Germinal center (tissue), 1 donor: ENCODE measurements around the gene GALNT17.
"Not testable (repeated sequence)": the region's sequence is repeated elsewhere in the genome, so short reads cannot be mapped to it uniquely, and the experiment has no call there.

Experiments used
- DNase-seq: peaks from one replicate; pipeline ENCODE4 v3.0.0; 2012; ENCODE audit warnings: mixed read lengths, low spot score

GALNT17 gene

DNA sequence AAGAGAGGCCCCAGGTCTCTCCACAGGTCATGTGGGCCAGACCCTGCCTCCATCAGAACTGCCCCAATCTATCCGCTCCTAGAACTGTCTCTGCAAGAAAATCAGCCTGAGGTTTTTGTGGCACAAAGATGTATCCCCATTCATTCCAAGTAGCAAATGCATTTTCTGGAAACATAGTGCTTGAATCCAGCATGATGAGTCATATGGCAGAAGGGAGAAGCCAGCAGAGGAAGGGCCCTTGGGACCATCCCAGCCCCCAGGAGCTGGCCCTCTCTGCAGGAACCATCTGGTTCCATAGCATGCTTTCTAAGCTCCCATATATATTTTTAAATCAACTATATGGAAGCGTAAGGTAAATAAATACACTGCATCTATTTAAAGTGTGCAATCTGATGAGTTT lies 563.2 kb downstream of the GALNT17 start:
- DNase-seq, result no peak

DNA sequence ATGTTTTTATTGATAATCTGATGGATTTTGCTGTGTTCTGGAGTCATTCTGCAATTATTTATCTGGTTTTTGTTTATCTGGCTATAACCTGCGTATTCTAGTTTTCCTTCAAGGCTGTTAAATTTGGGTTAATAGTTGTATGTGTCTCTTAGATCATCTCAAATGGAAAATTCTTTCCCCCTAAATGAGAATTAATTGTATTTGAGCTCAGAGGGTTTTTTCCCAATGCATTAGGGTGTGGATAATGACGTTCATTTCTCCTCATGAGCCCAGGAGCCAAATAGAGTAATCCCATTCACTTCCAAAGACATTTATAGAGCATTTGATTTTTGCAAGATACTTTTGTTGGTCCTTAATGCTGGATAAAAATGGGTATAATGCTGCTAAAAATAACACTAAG lies 564.6 kb downstream of the GALNT17 start:
- DNase-seq, result no peak

DNA sequence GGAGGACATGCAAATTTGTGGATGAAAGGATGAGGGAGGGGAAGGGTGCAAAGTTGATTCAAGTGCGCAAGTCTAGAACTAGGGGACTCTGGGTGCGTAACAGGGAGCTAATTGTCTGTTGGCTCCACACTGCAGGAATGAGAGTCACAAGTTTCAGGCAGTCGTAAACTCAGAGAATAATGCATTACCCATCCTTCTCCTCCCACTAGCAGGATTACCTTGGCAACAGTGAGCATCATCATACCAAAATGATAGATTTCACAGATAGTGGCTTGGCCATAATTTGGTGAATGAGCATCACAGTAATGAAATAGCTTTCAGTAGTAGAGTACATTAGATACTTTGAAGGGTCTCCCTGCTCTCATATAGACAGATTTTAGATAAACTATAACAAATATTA lies 565.5 kb downstream of the GALNT17 start:
- no peak for DNase-seq

DNA sequence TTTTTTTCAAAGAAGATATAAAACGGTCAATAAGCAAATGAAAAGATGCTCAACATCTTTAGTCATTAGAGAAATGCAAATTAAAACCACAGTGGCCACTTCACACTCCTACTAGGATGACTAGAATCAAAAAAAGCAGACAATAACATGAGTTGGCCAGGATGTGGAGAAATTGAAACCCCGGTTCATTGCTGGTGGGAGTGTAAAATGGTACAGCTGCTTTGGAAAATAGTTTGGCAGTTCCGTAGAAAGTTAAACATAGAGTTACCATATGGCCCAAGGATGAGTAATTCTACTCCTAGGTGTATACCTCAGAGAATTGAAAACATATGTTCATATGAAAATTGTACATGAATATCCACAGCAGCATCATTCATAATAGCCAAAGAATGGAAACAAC lies 573.3 kb downstream of the GALNT17 start:
- DNase-seq, result no peak

DNA sequence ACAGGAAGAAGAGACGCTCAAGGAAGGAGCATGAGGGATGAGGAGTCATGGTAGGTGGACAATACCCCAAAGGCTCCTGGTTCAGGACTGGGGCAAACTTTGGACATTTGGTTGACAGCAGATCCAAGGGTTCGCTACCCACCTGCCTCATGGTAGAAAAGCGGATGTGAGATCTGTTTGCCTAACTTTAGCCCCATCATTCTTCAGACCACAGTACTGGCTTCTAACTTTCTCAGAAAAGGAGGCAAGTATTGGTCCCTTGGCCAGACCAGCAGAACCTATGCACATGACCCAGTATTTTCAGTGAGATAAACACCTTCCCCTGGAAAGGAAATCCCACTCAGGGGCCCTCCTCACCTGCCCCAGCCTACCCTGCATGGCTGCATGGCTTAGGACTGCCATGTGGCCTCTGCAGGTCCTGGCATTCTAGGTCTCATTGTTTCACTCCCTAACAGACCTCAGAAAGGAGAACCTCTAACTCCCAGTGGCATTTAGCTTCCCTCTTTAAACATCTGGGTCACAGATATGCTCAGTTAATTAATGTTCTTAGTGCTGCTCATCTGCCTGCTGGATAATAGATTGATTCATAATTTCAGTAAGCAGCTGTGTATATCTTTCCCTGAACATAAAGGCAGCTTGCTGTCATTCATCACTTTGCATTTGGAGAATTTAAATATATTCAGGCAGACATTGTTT lies 574.1 kb downstream of the GALNT17 start:
- no peak for DNase-seq

DNA sequence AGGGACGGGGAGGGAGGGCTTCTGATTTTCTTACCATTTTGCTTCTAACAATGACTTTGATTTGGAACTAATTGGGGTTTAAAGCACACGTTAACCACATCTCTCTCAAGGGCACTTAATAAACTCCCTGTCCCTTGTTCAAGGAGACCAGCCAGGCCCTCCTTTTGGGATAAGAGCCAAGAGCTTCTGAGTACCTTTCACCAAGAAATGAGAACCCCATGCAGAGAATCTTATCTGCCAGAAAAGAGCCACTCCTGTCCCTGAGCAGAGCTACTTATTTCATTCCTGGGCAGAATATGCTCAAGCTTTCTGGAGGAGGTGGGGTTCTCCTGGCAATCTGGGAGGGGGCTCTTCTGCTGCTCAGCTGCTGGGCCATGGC lies 574.6 kb downstream of the GALNT17 start:
- no peak for DNase-seq

DNA sequence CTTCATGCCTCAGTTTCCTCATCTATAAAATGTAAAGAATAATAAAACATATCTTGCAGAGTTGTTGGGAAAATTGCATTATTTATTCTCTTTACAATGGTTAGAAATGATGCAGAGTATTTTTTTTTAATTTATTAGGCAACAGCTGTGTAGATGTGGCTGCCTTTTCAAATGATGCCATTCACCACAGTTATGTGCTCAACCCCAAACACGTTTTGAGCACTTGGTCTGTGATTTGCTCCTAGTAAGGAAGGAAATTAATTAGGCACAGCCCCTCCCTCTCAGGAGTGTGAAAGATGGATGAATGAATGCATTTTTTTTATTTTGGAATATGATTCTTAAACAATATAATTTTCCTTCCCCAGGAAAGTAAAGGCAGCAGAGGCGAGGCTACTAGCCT lies 575.1 kb downstream of the GALNT17 start:
- no peak for DNase-seq

DNA sequence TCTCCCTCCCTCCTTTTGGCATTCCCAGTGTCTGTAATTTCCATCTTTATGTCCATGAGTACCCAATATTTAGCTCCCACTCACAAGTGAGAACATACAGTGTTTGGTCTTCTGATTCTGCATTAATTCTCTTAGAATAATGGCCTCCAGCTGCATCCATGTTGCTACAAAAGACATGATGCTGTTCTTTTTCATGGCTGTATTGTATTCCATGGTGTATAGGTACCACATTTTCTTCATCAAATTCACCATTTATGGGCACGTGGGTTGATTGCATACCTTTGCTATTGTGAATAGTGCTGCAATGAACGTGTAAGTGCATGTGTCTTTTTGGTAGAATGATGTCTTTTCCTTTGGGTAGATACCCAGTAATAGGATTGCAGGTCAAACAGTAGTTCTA lies 576.8 kb downstream of the GALNT17 start:
- DNase-seq, result no peak

DNA sequence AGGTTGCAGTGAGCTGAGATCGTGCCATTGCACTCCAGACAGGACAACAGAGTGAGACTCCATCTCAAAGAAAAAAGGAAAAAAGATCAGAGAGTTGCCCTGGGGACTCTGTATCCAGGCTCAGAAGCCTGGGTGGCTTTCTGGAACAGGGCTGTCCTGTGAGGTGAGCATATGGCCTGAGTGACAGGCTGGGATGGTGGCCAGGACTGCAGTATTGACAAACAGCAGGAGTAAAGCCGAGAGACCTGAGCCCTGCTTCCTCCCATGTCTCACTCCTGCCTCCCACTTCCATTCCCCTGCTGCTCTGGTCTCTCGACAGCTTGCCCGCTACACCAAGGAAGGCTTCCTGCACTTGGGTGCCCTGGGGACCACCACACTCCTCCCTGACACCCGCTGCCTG lies 578.5 kb downstream of the GALNT17 start:
- DNase-seq, result no peak

DNA sequence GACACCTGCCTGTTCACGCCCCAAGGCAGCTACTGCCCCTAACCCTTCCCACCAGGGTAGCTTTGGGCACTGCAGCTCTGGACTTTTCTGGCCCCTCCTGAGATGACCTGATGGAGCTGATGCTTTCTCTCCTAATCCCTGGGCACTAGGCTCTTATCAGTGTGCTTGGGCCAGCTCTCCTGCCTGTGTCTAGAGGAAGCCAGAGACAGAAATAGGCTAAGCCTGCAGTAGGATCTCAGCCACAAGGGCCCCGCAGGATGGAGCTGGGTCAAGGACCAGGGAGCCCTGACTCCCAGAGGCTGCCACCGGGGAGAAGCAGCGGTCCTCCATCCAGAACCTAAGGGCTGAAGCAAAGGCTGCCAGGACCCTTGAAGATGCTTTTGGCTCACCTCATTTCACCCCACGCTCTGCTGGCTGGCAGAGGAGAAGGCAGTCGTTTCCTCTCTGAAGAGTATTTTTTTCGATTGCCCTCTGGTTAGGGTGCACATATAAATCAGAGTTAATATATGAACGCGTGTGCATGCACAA lies 580.8 kb downstream of the GALNT17 start:
- no peak for DNase-seq

DNA sequence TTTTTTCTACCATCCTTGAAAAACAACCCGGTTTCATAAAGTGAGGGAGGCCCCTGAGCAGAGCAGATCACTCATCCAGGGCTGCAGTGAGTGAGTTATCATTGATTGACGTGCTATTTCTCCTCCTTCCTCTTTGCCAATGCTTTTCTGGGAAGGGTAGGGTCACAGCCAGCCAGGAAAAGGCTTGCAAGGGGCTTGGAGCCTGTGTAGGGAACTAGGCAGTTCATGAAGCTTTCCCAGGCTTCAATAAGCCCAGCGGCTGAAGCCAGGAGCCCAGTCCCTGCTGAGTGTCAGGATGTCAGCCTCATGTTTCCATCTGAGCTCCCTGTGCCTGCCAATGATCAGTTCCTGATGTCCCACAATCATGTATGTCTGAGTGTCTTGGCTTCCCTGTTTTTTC lies 584.7 kb downstream of the GALNT17 start:
- no peak for DNase-seq

DNA sequence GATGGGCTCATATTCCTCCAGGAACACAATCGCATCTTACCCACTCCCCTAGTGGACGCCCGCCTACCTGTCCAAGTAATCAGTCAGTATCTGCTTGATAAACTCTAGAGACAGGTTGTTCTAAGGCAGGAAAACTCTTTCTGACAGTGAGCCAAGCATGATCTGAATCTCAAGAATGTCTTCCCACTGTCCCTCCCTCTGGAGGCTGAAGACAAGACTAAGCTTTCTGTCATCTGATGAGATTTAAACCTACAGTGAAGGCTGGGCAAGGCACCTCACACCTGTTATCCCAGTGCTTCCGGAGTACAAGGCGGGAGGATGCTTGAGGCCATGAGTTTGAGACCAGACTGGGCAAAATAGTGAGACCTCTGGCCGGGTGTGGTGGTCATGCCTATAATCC lies 586.6 kb downstream of the GALNT17 start:
- DNase-seq, result no peak

DNA sequence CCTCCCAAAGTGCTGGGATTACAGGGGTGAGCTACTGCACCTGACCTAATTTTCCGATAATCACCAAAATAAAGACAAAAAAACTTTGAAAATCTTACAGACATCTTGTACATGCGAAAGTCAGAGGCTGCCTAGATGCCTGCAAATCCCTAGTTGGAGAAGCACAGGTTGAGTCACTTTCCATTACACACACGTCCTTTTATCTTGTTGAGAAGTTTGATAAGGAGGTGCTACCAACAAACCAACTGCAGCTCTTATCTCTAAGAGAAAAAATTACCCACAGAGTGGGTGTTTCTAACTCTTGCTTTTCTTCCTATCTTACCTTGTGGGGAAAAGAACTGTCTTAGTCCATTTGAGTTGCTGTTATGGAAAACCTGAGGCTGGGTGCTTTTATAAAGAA lies 589.8 kb downstream of the GALNT17 start:
- no peak for DNase-seq

DNA sequence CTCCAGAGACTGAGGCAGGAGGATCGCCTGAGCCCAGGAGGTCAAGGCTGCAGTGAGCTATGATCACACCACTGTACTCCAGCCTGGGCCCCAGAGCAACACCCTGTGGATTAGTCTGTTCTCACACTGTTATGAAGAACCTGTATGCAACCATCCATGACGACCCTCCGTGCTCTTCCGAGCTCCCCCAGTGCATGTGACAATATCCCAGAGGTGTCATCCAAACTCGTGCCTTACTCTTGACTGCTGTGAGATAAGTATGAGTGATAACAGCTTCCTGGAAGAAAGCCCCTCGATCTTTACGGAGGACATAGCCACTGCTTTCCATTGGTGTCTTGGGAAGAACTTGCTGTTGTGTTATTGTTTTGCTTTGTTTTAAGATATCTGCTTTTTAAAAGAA lies 591.9 kb downstream of the GALNT17 start:
- DNase-seq, result no peak

DNA sequence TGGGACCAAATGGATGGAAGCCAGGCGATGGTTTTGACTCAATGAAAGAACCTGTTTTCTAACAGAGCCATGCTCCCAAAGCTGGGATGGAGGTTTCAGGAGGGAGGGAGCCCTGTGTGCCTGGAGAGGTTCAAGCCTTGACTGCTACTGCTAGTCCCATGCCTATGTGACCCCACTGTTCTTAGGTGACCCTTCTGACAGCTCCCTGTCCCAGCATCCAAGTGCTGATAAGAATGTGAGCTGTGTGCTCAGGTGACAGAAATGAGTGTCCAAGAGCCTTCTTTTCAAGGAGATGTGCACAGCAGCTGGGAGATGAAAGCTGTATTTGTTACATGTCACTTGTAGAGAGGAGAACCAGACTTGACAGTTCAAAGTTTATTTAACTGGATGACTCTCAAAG lies 595.4 kb downstream of the GALNT17 start:
- no peak for DNase-seq

DNA sequence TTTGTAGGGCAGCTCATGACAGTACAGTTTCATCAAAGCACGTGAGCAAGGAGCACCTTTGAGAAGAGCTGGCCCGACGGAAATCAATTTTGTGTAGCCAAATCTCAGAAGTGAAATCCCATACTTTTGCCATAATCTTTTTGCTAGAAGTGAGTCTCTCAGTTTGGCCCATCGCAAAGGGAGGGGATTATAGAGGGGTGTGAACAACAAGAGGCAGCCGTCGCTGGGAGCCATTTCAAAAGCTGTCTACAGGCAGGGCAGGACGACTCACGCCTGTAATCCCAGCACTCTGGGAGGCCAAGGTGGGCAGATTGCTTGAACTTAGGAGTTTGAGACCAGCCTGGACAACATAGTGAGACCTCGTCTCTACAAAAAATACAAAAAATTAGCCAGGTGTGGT lies 599.8 kb downstream of the GALNT17 start:
- DNase-seq, result no peak

DNA sequence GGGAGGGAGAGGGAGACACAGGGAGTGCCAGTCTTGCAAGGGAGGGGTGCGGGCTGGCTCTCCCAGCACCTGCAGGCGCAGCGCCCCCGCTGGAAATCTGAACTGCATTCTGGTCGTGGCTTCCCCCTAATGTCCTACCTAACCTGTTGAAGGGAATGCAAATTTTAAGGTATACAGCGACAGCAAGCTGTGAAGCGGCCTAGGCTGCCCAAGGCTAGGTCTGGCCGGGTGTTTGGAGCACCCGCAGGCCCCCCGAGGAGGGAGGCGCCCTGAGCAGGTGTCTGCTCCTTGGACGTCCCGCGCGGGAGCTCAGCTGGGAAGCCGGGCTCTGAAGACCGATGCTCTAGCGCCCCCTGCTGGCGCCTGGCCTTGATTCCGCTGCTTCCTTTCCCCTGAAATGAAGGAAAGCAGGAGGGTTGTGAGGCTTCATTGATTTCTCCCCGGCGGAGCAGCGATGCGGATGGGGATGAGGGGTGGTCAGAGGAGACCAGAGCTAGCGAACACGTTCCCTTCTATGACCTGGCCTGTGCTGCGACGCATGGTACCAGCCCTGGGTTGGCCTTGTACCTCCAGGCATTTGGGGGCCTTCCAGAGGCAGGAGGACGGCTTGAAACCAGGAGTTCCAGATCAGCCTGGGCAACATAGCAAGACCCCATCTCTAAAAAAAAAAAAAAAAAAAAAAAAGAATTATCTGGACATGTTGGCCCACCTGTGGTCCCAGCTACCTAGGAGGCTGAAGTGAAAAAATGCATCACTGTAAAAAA lies 601.3 kb downstream of the GALNT17 start:
- DNase-seq, result peak; percentile 60

DNA sequence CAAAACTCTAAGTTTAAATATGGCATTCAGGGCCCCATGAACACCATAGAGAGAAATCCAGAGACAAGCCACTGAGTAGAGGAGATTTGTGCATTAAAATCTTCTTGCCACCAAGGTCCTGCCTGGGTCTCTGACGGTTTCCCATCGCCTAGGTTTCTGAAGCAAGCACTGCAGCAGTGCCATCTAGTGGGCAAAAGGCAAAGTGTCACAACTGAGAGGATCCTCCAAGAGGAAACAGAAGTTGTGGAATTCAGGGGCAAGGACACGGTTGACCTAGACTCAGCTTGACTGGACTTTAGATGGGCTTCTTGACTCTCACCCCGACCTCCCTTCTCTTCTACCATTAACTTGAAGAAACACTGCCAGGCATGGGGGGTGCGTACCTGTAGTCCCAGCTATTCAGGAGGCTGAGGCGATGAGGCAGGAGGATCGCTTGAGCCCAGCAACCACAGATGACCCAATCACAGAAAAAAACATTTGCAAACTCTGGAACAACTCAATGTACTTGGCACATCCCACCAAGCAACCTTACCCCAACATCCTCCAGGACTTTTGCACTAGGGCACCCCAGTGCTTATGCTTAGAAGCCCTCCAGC lies 604.1 kb downstream of the GALNT17 start:
- peak; percentile 21 for DNase-seq

DNA sequence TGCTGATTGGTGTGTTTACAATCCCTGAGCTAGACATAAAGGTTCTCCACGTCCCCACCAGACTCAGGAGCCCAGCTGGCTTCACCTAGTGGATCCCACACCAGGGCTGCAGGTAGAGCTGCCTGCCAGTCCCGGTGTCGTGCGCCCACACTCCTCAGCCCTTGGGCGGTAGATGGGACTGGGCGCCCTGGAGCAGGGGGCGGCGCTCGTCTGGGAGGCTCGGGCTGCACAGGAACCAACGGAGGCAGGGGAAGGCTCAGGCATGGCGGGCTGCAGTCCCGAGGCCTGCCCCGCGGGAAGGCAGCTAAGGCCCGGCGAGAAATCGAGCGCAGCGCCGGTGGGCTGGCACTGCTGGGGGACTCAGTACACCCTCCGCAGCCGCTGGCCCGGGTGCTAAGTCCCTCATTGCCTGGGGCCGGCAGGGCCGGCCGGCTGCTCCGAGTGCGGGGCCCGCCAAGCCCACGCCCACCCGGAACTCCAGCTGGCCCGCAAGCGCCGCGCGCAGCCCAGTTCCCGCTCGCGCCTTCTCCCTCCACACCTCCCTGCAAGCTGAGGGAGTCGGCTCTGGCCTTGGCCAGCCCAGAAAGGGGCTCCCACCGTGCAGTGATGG lies 606.1 kb downstream of the GALNT17 start:
- not testable (repeated sequence) for DNase-seq

DNA sequence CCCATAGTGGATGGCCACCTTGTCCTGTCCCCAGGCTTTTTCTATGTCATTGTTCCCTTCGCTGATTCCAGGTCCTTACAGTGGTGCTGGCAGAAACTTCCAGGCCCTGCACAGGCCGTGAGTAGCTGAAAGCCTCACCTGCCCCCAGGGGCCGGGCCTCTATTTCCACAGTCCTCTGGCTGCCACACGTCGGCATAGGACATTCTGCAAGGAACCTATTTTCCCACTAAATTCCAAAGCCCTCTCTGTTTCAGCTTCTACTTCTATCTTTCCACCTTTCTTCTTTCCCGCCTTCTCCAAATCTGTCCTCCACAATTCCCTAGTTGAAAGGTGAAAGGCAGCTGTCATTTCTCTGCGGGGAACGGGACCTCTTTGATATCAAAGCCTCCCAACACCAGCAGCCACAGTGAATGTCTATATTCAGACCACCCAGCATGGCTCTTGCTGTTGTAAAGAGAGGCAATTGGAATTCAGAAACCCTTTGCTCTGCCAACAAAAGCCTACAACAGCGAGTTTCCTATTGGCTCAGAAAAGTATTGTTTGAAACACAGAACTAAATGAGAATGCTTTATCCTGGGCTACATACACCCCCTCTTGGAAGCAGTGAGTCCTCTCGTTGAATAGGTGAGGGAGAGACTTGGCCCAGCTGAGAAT lies 607.7 kb downstream of the GALNT17 start:
- DNase-seq, result no peak

DNA sequence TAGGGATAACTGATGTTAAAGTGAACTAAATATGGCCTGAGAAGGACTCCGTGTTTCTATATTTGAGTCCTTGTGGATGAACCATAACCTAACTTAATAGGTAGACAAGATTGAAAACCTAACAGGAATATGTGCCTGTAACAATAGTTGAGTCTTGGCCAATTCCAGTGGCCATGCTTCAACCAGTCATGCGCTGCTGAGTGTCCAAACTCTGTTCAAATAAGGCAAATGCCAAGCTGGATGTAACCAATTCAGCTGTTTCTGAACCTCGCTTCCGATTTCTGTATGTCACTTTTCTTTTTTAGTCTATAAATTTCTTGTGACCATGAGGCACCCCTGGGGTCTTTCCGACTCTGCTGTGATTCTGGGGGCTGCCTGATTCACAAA lies 608.2 kb downstream of the GALNT17 start:
- DNase-seq, result no peak

DNA sequence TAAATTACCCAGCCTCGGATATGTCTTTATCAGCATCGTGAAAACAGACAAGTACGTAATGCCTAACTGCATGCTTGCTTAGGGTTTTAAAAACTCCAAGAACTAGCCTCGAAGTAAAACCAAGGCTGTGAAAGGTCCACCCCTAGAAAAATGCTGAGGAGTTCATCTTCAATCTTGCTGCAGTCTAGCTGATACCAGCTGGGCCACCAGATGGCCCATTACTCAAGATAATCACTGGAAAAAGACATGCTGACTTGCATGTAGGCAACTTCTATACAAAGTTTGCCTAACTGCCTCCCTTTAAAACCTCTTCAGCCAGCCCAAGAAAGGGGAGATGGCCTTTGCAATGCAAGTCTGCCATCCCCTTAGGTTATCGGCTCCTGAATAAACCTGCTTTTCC lies 614.1 kb downstream of the GALNT17 start:
- no peak for DNase-seq
